ENCODE results near the gene NEMF.

The NEMF gene

GRCh38 chr14:49892636-49893308 lies 40.2 kb upstream of the NEMF start, which contains the start of gene ARF6 (continued):
- 0 out of 2 replicates have a peak, but pooled peaks have one; percentile 2 for TF ChIP-seq REST (tag by site-specific recombination; IDR thresholded peaks at IDR 0.05)
- TF ChIP-seq, protein P1, sequence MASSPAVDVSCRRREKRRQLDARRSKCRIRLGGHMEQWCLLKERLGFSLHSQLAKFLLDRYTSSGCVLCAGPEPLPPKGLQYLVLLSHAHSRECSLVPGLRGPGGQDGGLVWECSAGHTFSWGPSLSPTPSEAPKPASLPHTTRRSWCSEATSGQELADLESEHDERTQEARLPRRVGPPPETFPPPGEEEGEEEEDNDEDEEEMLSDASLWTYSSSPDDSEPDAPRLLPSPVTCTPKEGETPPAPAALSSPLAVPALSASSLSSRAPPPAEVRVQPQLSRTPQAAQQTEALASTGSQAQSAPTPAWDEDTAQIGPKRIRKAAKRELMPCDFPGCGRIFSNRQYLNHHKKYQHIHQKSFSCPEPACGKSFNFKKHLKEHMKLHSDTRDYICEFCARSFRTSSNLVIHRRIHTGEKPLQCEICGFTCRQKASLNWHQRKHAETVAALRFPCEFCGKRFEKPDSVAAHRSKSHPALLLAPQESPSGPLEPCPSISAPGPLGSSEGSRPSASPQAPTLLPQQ (tag by site-specific recombination; IDR thresholded peaks at IDR 0.05): peak; percentile 94

- ChIA-PET POLR2A (interaction anchor here (0.7 to 2.5 kb wide), 12 partner anchors 11 to 224 kb away, joined by 3 to 20 read pairs (median 4); partner anchors contain the start of genes NEMF and VCPKMT), CTCF (interaction anchor here (0.6 to 2.1 kb wide), 7 partner anchors 10 to 213 kb away, joined by 3 to 12 read pairs (median 4); no protein-coding TSS in a partner anchor)
- no peaks in the 10 kb centered on the region for H3K9me3 ChIP-seq (ENCODE audit: control insufficient read depth, insufficient read depth, low read depth, low read length)
- peak overlapping the region; percentile 99 for H3K27ac ChIP-seq (ENCODE audit: extremely low read depth, low read depth, low read length)
- H3K4me1 ChIP-seq (ENCODE audit: control insufficient read depth, insufficient read depth, low read length): peaks cover 5% of the 10 kb centered on the region; the same call in 1 of the 2 replicates
- peaks cover 3 to 27% of the 10 kb centered on the region in 2 experiments; a peak in 2 of 3 replicates for H3K36me3 ChIP-seq (ENCODE audit: control insufficient read depth in 2 of 2, insufficient read depth in 1 of 2, low read length in 2 of 2)
- H3K4me3 ChIP-seq (ENCODE audit: low read depth, low read length): peak overlapping the region; percentile 90
- TF ChIP-seq ZNF843 (tag by site-specific recombination; IDR thresholded peaks at IDR 0.05) (no peak), KLF16 (tag by site-specific recombination; IDR thresholded peaks at IDR 0.05) (no peak), ZEB2 (tag by site-specific recombination; IDR thresholded peaks at IDR 0.05) (no peak), ZBTB21 (tag by site-specific recombination; IDR thresholded peaks at IDR 0.05) (peak; percentile 19; the same call in 1 of the 2 replicates), ZNF350 (tag by site-specific recombination; IDR thresholded peaks at IDR 0.05) (no peak), ZNF623 (tag by site-specific recombination; IDR thresholded peaks at IDR 0.05) (no peak), ZNF610 (tag by site-specific recombination; IDR thresholded peaks at IDR 0.05; ENCODE audit: borderline replicate concordance) (no peak), ZBTB20 (tag by site-specific recombination; IDR thresholded peaks at IDR 0.05) (no peak; the same call in 1 of the 2 replicates), ZNF2 (tag by site-specific recombination; IDR thresholded peaks at IDR 0.05) (peak; percentile 90; the same call in 1 of the 2 replicates), FEZF1 (tag by site-specific recombination; IDR thresholded peaks at IDR 0.05) (peak; percentile 93), ZFHX2 (tag by site-specific recombination; conservative IDR thresholded peaks at IDR 0.05) (peak; percentile 57; the same call in 1 of the 2 replicates), KLF8 (tag by site-specific recombination; IDR thresholded peaks at IDR 0.05) (0 out of 2 replicates have a peak, but pooled peaks have one; percentile 25), ZNF26 (tag by site-specific recombination; IDR thresholded peaks at IDR 0.05) (no peak), ZNF654 (tag by site-specific recombination; IDR thresholded peaks at IDR 0.05; ENCODE audit: low read depth) (no peak), SETDB1 (IDR thresholded peaks at IDR 0.05; ENCODE audit: insufficient read length, low read length) (no peak), EGR2 (tag by site-specific recombination; IDR thresholded peaks at IDR 0.05; ENCODE audit: low read depth) (0 out of 2 replicates have a peak, but pooled peaks have one; percentile 18), ZNF624 (tag by site-specific recombination; IDR thresholded peaks at IDR 0.05) (no peak)
- TF ChIP-seq, protein P2, sequence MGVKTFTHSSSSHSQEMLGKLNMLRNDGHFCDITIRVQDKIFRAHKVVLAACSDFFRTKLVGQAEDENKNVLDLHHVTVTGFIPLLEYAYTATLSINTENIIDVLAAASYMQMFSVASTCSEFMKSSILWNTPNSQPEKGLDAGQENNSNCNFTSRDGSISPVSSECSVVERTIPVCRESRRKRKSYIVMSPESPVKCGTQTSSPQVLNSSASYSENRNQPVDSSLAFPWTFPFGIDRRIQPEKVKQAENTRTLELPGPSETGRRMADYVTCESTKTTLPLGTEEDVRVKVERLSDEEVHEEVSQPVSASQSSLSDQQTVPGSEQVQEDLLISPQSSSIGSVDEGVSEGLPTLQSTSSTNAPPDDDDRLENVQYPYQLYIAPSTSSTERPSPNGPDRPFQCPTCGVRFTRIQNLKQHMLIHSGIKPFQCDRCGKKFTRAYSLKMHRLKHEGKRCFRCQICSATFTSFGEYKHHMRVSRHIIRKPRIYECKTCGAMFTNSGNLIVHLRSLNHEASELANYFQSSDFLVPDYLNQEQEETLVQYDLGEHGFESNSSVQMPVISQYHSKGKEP (tag by site-specific recombination; IDR thresholded peaks at IDR 0.05): no peak
- TF ChIP-seq, protein P3, sequence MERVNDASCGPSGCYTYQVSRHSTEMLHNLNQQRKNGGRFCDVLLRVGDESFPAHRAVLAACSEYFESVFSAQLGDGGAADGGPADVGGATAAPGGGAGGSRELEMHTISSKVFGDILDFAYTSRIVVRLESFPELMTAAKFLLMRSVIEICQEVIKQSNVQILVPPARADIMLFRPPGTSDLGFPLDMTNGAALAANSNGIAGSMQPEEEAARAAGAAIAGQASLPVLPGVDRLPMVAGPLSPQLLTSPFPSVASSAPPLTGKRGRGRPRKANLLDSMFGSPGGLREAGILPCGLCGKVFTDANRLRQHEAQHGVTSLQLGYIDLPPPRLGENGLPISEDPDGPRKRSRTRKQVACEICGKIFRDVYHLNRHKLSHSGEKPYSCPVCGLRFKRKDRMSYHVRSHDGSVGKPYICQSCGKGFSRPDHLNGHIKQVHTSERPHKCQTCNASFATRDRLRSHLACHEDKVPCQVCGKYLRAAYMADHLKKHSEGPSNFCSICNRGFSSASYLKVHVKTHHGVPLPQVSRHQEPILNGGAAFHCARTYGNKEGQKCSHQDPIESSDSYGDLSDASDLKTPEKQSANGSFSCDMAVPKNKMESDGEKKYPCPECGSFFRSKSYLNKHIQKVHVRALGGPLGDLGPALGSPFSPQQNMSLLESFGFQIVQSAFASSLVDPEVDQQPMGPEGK (tag by site-specific recombination; IDR thresholded peaks at IDR 0.05): no peak
These were observed 39.7 kb upstream of the NEMF start for GRCh38 chr14:49892301-49892635.

Data from HEK293 (cell line).